HCT116 (cell line): ENCODE data around the gene EIF4E2. TPM values are rescaled to one million over a fixed set of nuclear protein-coding genes. Genes with fewer than 3 reads are reported as not detected.
A peak's percentile ranks its signal among the peaks of the same experiment; 100 is the strongest.

Experiments used
- ATAC-seq: fragments of 200-7000 bp; cut with Tn5 transposase; 2 replicates; pipeline ENCODE4 v1.9.1; 2020; ENCODE audit warnings: mild to moderate bottlenecking, moderate library complexity
- BruUV-seq: library from RNA; stranded (reverse); fragments of 400-500 nt; replicated peaks from 2 replicates; lab custom pipeline; 2021; lab: Mats Ljungman, UMichigan
- CTCF ChIA-PET: fragments of 300-600 bp; sonication (Branson Sonifier 250); formaldehyde crosslinking; loops from one replicate; lab custom pipeline; 2021; ENCODE audit warnings: antibody characterized with exemption; lab: Charles Lee
- POLR2A ChIA-PET: fragments of 300-600, 350-600 bp; sonication (Branson Sonifier 250); formaldehyde crosslinking; loops from one replicate; lab custom pipeline; 2021; ENCODE audit warnings: antibody characterized with exemption; lab: Charles Lee
- RAD21 ChIA-PET, 2 experiments: fragments of 300-600 bp; sonication (Branson Sonifier 250); formaldehyde crosslinking; loops; one replicate each; lab custom pipeline; 2023; ENCODE audit warnings: low total read pairs in 2 of 2; ENCODE audit not compliant: uncharacterized antibody in 2 of 2, unreplicated experiment in 2 of 2, low non-redundant PET in 1 of 2; lab: Charles Lee
- DNase-seq: peaks from one replicate; pipeline ENCODE4 v3.0.0-alpha.2; 2010; ENCODE audit warnings: low read depth, low spot score
- H2AFZ ChIP-seq: fragments of 200-600 bp; shearing (Covaris generic), sonication (generic); 2 replicates; pipeline ENCODE4 v1.6.1; 2017; ENCODE audit warnings: low read depth, mixed run types, mixed read lengths, antibody characterized with exemption, low read length; ENCODE audit not compliant: poor library complexity, severe bottlenecking
- H3K27ac ChIP-seq: 2 replicates; pipeline ENCODE4 v1.5.1; 2012; ENCODE audit warnings: low read depth, low read length
- H3K27me3 ChIP-seq: fragments of 200-600 bp; sonication (generic); 2 replicates; pipeline ENCODE4 v1.6.1; 2016; ENCODE audit warnings: mixed run types, low read length, mixed read lengths; ENCODE audit not compliant: insufficient read depth
- H3K36me3 ChIP-seq, 2 experiments: fragments of 200-500 bp in 1 of 2; fragments of 200-600 bp in 1 of 2; sonication (Bioruptor generic) in 1 of 2; sonication (generic) in 1 of 2; 2 replicates each; pipeline versions ENCODE4 v1.5.1 to v1.6.1; 2014 to 2016; ENCODE audit warnings: low read length in 2 of 2, inconsistent platforms in 1 of 2, mixed read lengths in 1 of 2, mixed run types in 1 of 2; ENCODE audit not compliant: insufficient read depth in 2 of 2, control insufficient read depth in 1 of 2
- H3K4me1 ChIP-seq, 2 experiments: fragments of 200-600 bp in 1 of 2; sonication (generic) in 1 of 2; 2 replicates each; pipeline versions ENCODE4 v1.5.1 to v1.6.1; 2012 to 2017; ENCODE audit warnings: low read length in 2 of 2, inconsistent platforms in 1 of 2, mild to moderate bottlenecking in 1 of 2, mixed read lengths in 1 of 2, mixed run types in 1 of 2, moderate library complexity in 1 of 2; ENCODE audit not compliant: insufficient read depth in 2 of 2, control insufficient read depth in 1 of 2
- H3K4me2 ChIP-seq: fragments of 200-600 bp; sonication (generic); 2 replicates; pipeline ENCODE4 v1.6.1; 2017; ENCODE audit warnings: mixed run types, low read length, mixed read lengths
- H3K4me3 ChIP-seq, 2 experiments: fragments of 200-600 bp in 1 of 2; sonication (generic) in 1 of 2; replicated peaks in 1 of 2; 2 replicates each; pipeline ENCODE4 v1.5.1; 2011 to 2016; ENCODE audit warnings: low read length in 2 of 2, control low read depth in 1 of 2, low read depth in 1 of 2, mild to moderate bottlenecking in 1 of 2, mixed read lengths in 1 of 2, mixed run types in 1 of 2
- H3K79me2 ChIP-seq: fragments of 200-600 bp; sonication (generic); 2 replicates; pipeline ENCODE4 v1.6.1; 2017; ENCODE audit warnings: mild to moderate bottlenecking, mixed run types, low read length, moderate library complexity, mixed read lengths; ENCODE audit not compliant: insufficient read depth
- H3K9ac ChIP-seq: fragments of 200-600 bp; sonication (generic); 2 replicates; pipeline ENCODE4 v1.6.1; 2016; ENCODE audit warnings: low read length, mixed read lengths
- H3K9me2 ChIP-seq: fragments of 200-600 bp; sonication (generic), shearing (Covaris generic); 2 replicates; pipeline ENCODE4 v1.6.1; 2017; ENCODE audit warnings: mixed run types, mild to moderate bottlenecking, moderate library complexity; ENCODE audit not compliant: insufficient read depth
- H3K9me3 ChIP-seq, 2 experiments: fragments of 200-500 bp in 1 of 2; fragments of 200-600 bp in 1 of 2; sonication (Bioruptor generic) in 1 of 2; sonication (generic) in 1 of 2; 2 replicates each; pipeline ENCODE4 v1.6.1; 2014 to 2017; ENCODE audit warnings: low read length in 2 of 2, mixed read lengths in 2 of 2, inconsistent platforms in 1 of 2, low read depth in 1 of 2, mild to moderate bottlenecking in 1 of 2, mixed run types in 1 of 2, moderate library complexity in 1 of 2; ENCODE audit not compliant: control insufficient read depth in 1 of 2, insufficient read depth in 1 of 2
- H4K20me1 ChIP-seq: fragments of 200-600 bp; sonication (generic), shearing (Covaris generic); 2 replicates; pipeline ENCODE4 v1.6.1; 2017; ENCODE audit warnings: mixed run types, mild to moderate bottlenecking, moderate library complexity; ENCODE audit not compliant: insufficient read depth
- CBX3 ChIP-seq: IDR thresholded peaks from 2 replicates; pipeline ENCODE4 v1.6.1; 2012; ENCODE audit warnings: low read depth
- EZH2 ChIP-seq: fragments of 200-600 bp; sonication (generic); IDR thresholded peaks from 2 replicates; pipeline ENCODE4 v1.6.1; 2017; ENCODE audit warnings: antibody characterized with exemption, mixed run types
- EZH2phosphoT487 ChIP-seq: fragments of 200-600 bp; IDR thresholded peaks from 2 replicates; pipeline ENCODE4 v1.6.1; 2018; ENCODE audit warnings: antibody characterized with exemption, borderline replicate concordance
- FOSL1 ChIP-seq: IDR thresholded peaks from 2 replicates; pipeline ENCODE4 v1.6.1; 2012; ENCODE audit warnings: low read depth
- MAX ChIP-seq: IDR thresholded peaks from 2 replicates; pipeline ENCODE4 v1.6.1; 2012
- POLR2A ChIP-seq: IDR thresholded peaks from 2 replicates; pipeline ENCODE4 v1.7.0; 2011; ENCODE audit warnings: borderline replicate concordance; ENCODE audit not compliant: insufficient read depth, insufficient read length; ENCODE audit errors: extremely low read depth
- POLR2AphosphoS5 ChIP-seq: IDR thresholded peaks from 2 replicates; pipeline ENCODE4 v1.6.1; 2011; ENCODE audit warnings: mild to moderate bottlenecking, low read depth, low read length, moderate library complexity
- RAD21 ChIP-seq: IDR thresholded peaks from 2 replicates; pipeline ENCODE4 v1.6.1; 2012; ENCODE audit warnings: low read depth, mild to moderate bottlenecking
- SRF ChIP-seq: IDR thresholded peaks from 2 replicates; pipeline ENCODE4 v1.6.1; 2012; ENCODE audit warnings: low read depth
- TCF7L2 ChIP-seq: IDR thresholded peaks from 2 replicates; pipeline ENCODE4 v1.7.0; 2011; ENCODE audit warnings: borderline replicate concordance, inconsistent platforms; ENCODE audit not compliant: insufficient read depth, insufficient read length; ENCODE audit errors: extremely low read depth
- YY1 ChIP-seq: IDR thresholded peaks from 2 replicates; pipeline ENCODE4 v1.6.1; 2011; ENCODE audit warnings: low read length, low read depth, moderate library complexity, mild to moderate bottlenecking; ENCODE audit not compliant: insufficient replicate concordance; ENCODE audit errors: extremely low read depth
- ZBTB33 ChIP-seq: IDR thresholded peaks from 2 replicates; pipeline ENCODE4 v1.6.1; 2011; ENCODE audit warnings: mild to moderate bottlenecking, low read length, moderate library complexity; ENCODE audit not compliant: insufficient replicate concordance; ENCODE audit errors: extremely low read depth
- ZFX ChIP-seq: fragments of 450-650 bp; IDR thresholded peaks from 2 replicates; pipeline ENCODE4 v1.6.1; 2017
- intact Hi-C: fragments of 100-400 bp; cut with micrococcal nuclease; formaldehyde crosslinking; loops from 2 replicates; pipeline ENCODE4 v1.10.0; 2022
- total RNA-seq: library from RNA; stranded (reverse); gene quantifications from one replicate; pipeline ENCODE4 v1.2.1, GENCODE V29; 2021; ENCODE audit not compliant: unreplicated experiment
- TF ChIP-seq, protein P1 (sequence below): IDR thresholded peaks from 2 replicates; pipeline ENCODE4 v1.6.1; 2012
- TF ChIP-seq, protein P2 (sequence below): IDR thresholded peaks from 2 replicates; pipeline ENCODE4 v1.6.1; 2012; ENCODE audit warnings: low read depth

The EIF4E2 gene
- total RNA-seq, 1 experiment from 2014 or later, result 58.6 TPM

GRCh38 chr2:232551776-232552175 is 1.3 kb downstream of the EIF4E2 start:
- no peak for DNase-seq
- H2AFZ ChIP-seq, result no peak overlapping the region
- H4K20me1 ChIP-seq, result no peaks in the 10 kb centered on the region; the same call in 1 of the 2 replicates
- CTCF ChIA-PET, result no interaction called here
- H3K36me3 ChIP-seq, result peaks cover 2 to 29% of the 10 kb centered on the region in 2 experiments; a peak in 2 of 4 replicates
- intact Hi-C loops, result no loop called here
- ATAC-seq, result no peak
- H3K4me3 ChIP-seq, result peak overlapping the region; percentile 76 to 95
- POLR2A ChIA-PET, result no interaction called here
- TF ChIP-seq, protein P1, sequence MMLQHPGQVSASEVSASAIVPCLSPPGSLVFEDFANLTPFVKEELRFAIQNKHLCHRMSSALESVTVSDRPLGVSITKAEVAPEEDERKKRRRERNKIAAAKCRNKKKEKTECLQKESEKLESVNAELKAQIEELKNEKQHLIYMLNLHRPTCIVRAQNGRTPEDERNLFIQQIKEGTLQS, result no peak
- no peak for TF ChIP-seq ZFX
- no peak for TF ChIP-seq ZBTB33
- TF ChIP-seq EZH2, result no peak
- no peak for TF ChIP-seq FOSL1
- no peak for TF ChIP-seq SRF
- TF ChIP-seq, protein P2, sequence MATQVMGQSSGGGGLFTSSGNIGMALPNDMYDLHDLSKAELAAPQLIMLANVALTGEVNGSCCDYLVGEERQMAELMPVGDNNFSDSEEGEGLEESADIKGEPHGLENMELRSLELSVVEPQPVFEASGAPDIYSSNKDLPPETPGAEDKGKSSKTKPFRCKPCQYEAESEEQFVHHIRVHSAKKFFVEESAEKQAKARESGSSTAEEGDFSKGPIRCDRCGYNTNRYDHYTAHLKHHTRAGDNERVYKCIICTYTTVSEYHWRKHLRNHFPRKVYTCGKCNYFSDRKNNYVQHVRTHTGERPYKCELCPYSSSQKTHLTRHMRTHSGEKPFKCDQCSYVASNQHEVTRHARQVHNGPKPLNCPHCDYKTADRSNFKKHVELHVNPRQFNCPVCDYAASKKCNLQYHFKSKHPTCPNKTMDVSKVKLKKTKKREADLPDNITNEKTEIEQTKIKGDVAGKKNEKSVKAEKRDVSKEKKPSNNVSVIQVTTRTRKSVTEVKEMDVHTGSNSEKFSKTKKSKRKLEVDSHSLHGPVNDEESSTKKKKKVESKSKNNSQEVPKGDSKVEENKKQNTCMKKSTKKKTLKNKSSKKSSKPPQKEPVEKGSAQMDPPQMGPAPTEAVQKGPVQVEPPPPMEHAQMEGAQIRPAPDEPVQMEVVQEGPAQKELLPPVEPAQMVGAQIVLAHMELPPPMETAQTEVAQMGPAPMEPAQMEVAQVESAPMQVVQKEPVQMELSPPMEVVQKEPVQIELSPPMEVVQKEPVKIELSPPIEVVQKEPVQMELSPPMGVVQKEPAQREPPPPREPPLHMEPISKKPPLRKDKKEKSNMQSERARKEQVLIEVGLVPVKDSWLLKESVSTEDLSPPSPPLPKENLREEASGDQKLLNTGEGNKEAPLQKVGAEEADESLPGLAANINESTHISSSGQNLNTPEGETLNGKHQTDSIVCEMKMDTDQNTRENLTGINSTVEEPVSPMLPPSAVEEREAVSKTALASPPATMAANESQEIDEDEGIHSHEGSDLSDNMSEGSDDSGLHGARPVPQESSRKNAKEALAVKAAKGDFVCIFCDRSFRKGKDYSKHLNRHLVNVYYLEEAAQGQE, result no peak
- no peak for TF ChIP-seq CBX3
- TF ChIP-seq YY1, result no peak
- TF ChIP-seq POLR2A, result no peak
- no peak for TF ChIP-seq POLR2AphosphoS5
- no peak for TF ChIP-seq MAX
- no peak for TF ChIP-seq TCF7L2
- no peak for TF ChIP-seq RAD21
- TF ChIP-seq EZH2phosphoT487, result no peak
- H3K27ac ChIP-seq, result peak overlapping the region; percentile 86; the same call in 1 of the 2 replicates
- H3K4me2 ChIP-seq, result peak overlapping the region; percentile 93
- no peaks in the 10 kb centered on the region; a peak in 1 of 4 replicates for H3K9me3 ChIP-seq
- BruUV-seq, result no TSS peak
- H3K9ac ChIP-seq, result peak overlapping the region; percentile 98
- H3K79me2 ChIP-seq, result peaks cover 90% of the 10 kb centered on the region
- RAD21 ChIA-PET, result no interaction called here
- H3K4me1 ChIP-seq, result peaks cover 5 to 15% of the 10 kb centered on the region in 2 experiments; a peak in 3 of 4 replicates
- no peaks in the 10 kb centered on the region for H3K9me2 ChIP-seq
- no peaks in the 10 kb centered on the region for H3K27me3 ChIP-seq
